ENCODE results near the gene MAP3K3. TPM values are rescaled to one million over a fixed set of nuclear protein-coding genes. Genes with fewer than 3 reads are reported as not detected.

Gene MAP3K3
- total RNA-seq, 1 experiment from 2014 or later = 38.2 TPM

- DNase-seq = no peak
- H3K4me3 ChIP-seq (ENCODE audit: insufficient read depth, low read depth, low read length) = no peak overlapping the region
- peaks cover 3% of the 10 kb centered on the region for H3K36me3 ChIP-seq (replicated peaks; ENCODE audit: control insufficient read depth, insufficient read depth, low read length)
- H3K27me3 ChIP-seq (ENCODE audit: control insufficient read depth, insufficient read depth, low read length) = no peaks in the 10 kb centered on the region
Measured at GRCh38 chr17:63633742-63634141, 11.5 kb downstream of the MAP3K3 start.

GRCh38 chr17:63634163-63634562 is 11.9 kb downstream of the MAP3K3 start:
- no peaks in the 10 kb centered on the region for H3K27me3 ChIP-seq (ENCODE audit: control insufficient read depth, insufficient read depth, low read length)
- peaks cover 3% of the 10 kb centered on the region for H3K36me3 ChIP-seq (replicated peaks; ENCODE audit: control insufficient read depth, insufficient read depth, low read length)
- H3K4me3 ChIP-seq (ENCODE audit: insufficient read depth, low read depth, low read length) = no peak overlapping the region
- DNase-seq = no peak

- Histone ChIP-seq H3K27me3 (ENCODE audit: control insufficient read depth, insufficient read depth, low read length) (no peaks in the 10 kb centered on the region), H3K4me3 (ENCODE audit: insufficient read depth, low read depth, low read length) (no peak overlapping the region), H3K36me3 (replicated peaks; ENCODE audit: control insufficient read depth, insufficient read depth, low read length) (peaks cover 3% of the 10 kb centered on the region)
- no peak for DNase-seq
Measured at GRCh38 chr17:63634816-63635215, 12.6 kb downstream of the MAP3K3 start.

GRCh38 chr17:63635290-63635689 is 13.1 kb downstream of the MAP3K3 start:
- Histone ChIP-seq H3K27me3 (ENCODE audit: control insufficient read depth, insufficient read depth, low read length) (no peaks in the 10 kb centered on the region), H3K4me3 (ENCODE audit: insufficient read depth, low read depth, low read length) (no peak overlapping the region), H3K36me3 (replicated peaks; ENCODE audit: control insufficient read depth, insufficient read depth, low read length) (peaks cover 3% of the 10 kb centered on the region)
- DNase-seq = no peak

- no peaks in the 10 kb centered on the region for H3K27me3 ChIP-seq (ENCODE audit: control insufficient read depth, insufficient read depth, low read length)
- DNase-seq = no peak
- peaks cover 3% of the 10 kb centered on the region for H3K36me3 ChIP-seq (replicated peaks; ENCODE audit: control insufficient read depth, insufficient read depth, low read length)
- H3K4me3 ChIP-seq (ENCODE audit: insufficient read depth, low read depth, low read length) = no peak overlapping the region
Measured at GRCh38 chr17:63635787-63636186, 13.6 kb downstream of the MAP3K3 start.

- DNase-seq = no peak
- H3K36me3 ChIP-seq (replicated peaks; ENCODE audit: control insufficient read depth, insufficient read depth, low read length) = peaks cover 3% of the 10 kb centered on the region
- no peak overlapping the region for H3K4me3 ChIP-seq (ENCODE audit: insufficient read depth, low read depth, low read length)
- H3K27me3 ChIP-seq (ENCODE audit: control insufficient read depth, insufficient read depth, low read length) = no peaks in the 10 kb centered on the region
Measured at GRCh38 chr17:63639125-63639524, 16.9 kb downstream of the MAP3K3 start.

GRCh38 chr17:63640038-63640437 is 17.8 kb downstream of the MAP3K3 start:
- Histone ChIP-seq H3K27me3 (ENCODE audit: control insufficient read depth, insufficient read depth, low read length) (no peaks in the 10 kb centered on the region), H3K36me3 (replicated peaks; ENCODE audit: control insufficient read depth, insufficient read depth, low read length) (peaks cover 3% of the 10 kb centered on the region), H3K4me3 (ENCODE audit: insufficient read depth, low read depth, low read length) (no peak overlapping the region)
- DNase-seq = no peak

- Histone ChIP-seq H3K36me3 (replicated peaks; ENCODE audit: control insufficient read depth, insufficient read depth, low read length) (no peaks in the 10 kb centered on the region; the same call in 1 of the 2 replicates), H3K27me3 (ENCODE audit: control insufficient read depth, insufficient read depth, low read length) (no peaks in the 10 kb centered on the region), H3K4me3 (ENCODE audit: insufficient read depth, low read depth, low read length) (no peak overlapping the region)
- DNase-seq = no peak
Measured at GRCh38 chr17:63641692-63642448, 19.7 kb downstream of the MAP3K3 start.

- Histone ChIP-seq H3K27me3 (ENCODE audit: control insufficient read depth, insufficient read depth, low read length) (no peaks in the 10 kb centered on the region), H3K4me3 (ENCODE audit: insufficient read depth, low read depth, low read length) (no peak overlapping the region), H3K36me3 (replicated peaks; ENCODE audit: control insufficient read depth, insufficient read depth, low read length) (no peaks in the 10 kb centered on the region; the same call in 1 of the 2 replicates)
- DNase-seq = no peak
Measured at GRCh38 chr17:63644846-63645245, 22.6 kb downstream of the MAP3K3 start.

- no peaks in the 10 kb centered on the region for H3K27me3 ChIP-seq (ENCODE audit: control insufficient read depth, insufficient read depth, low read length)
- no peak for DNase-seq
Measured at GRCh38 chr17:63645775-63646487, 23.7 kb downstream of the MAP3K3 start.

GRCh38 chr17:63646488-63646806 is 24.2 kb downstream of the MAP3K3 start:
- no peaks in the 10 kb centered on the region; the same call in 1 of the 2 replicates for H3K36me3 ChIP-seq (replicated peaks; ENCODE audit: control insufficient read depth, insufficient read depth, low read length)
- H3K27me3 ChIP-seq (ENCODE audit: control insufficient read depth, insufficient read depth, low read length) = no peaks in the 10 kb centered on the region
- no peak for DNase-seq
- H3K4me3 ChIP-seq (ENCODE audit: insufficient read depth, low read depth, low read length) = no peak overlapping the region

More at GRCh38 chr17:63645775-63646487, 23.7 kb downstream of the MAP3K3 start:
- Histone ChIP-seq H3K36me3 (replicated peaks; ENCODE audit: control insufficient read depth, insufficient read depth, low read length) (no peaks in the 10 kb centered on the region; the same call in 1 of the 2 replicates), H3K4me3 (ENCODE audit: insufficient read depth, low read depth, low read length) (no peak overlapping the region)

- Histone ChIP-seq H3K4me3 (ENCODE audit: insufficient read depth, low read depth, low read length) (no peak overlapping the region), H3K27me3 (ENCODE audit: control insufficient read depth, insufficient read depth, low read length) (no peaks in the 10 kb centered on the region), H3K36me3 (replicated peaks; ENCODE audit: control insufficient read depth, insufficient read depth, low read length) (no peaks in the 10 kb centered on the region; the same call in 1 of the 2 replicates)
- DNase-seq = no peak
Measured at GRCh38 chr17:63647065-63647725, 25.0 kb downstream of the MAP3K3 start.

- DNase-seq = peak; percentile 42
- Histone ChIP-seq H3K4me3 (ENCODE audit: insufficient read depth, low read depth, low read length) (no peak overlapping the region), H3K36me3 (replicated peaks; ENCODE audit: control insufficient read depth, insufficient read depth, low read length) (no peaks in the 10 kb centered on the region; the same call in 1 of the 2 replicates), H3K27me3 (ENCODE audit: control insufficient read depth, insufficient read depth, low read length) (no peaks in the 10 kb centered on the region)
Measured at GRCh38 chr17:63647936-63648335, 25.7 kb downstream of the MAP3K3 start.

- no peak for DNase-seq
- H3K27me3 ChIP-seq (ENCODE audit: control insufficient read depth, insufficient read depth, low read length) = no peaks in the 10 kb centered on the region
- H3K4me3 ChIP-seq (ENCODE audit: insufficient read depth, low read depth, low read length) = no peak overlapping the region
- H3K36me3 ChIP-seq (replicated peaks; ENCODE audit: control insufficient read depth, insufficient read depth, low read length) = no peaks in the 10 kb centered on the region; the same call in none of the 2 replicates
Measured at GRCh38 chr17:63649813-63650212, 27.6 kb downstream of the MAP3K3 start.

GRCh38 chr17:63652106-63652505 is 29.9 kb downstream of the MAP3K3 start:
- Histone ChIP-seq H3K4me3 (ENCODE audit: insufficient read depth, low read depth, low read length) (no peak overlapping the region), H3K36me3 (replicated peaks; ENCODE audit: control insufficient read depth, insufficient read depth, low read length) (no peaks in the 10 kb centered on the region; the same call in none of the 2 replicates), H3K27me3 (ENCODE audit: control insufficient read depth, insufficient read depth, low read length) (no peaks in the 10 kb centered on the region)
- no peak for DNase-seq

Measured in H7 (cell line).